Measurements from ENCODE around the gene UMODL1.

The UMODL1 gene

GRCh38 chr21:42117229-42117966, 46.3 kb downstream of the UMODL1 start:
- peak; percentile 84 to 85 for DNase-seq

DNA sequence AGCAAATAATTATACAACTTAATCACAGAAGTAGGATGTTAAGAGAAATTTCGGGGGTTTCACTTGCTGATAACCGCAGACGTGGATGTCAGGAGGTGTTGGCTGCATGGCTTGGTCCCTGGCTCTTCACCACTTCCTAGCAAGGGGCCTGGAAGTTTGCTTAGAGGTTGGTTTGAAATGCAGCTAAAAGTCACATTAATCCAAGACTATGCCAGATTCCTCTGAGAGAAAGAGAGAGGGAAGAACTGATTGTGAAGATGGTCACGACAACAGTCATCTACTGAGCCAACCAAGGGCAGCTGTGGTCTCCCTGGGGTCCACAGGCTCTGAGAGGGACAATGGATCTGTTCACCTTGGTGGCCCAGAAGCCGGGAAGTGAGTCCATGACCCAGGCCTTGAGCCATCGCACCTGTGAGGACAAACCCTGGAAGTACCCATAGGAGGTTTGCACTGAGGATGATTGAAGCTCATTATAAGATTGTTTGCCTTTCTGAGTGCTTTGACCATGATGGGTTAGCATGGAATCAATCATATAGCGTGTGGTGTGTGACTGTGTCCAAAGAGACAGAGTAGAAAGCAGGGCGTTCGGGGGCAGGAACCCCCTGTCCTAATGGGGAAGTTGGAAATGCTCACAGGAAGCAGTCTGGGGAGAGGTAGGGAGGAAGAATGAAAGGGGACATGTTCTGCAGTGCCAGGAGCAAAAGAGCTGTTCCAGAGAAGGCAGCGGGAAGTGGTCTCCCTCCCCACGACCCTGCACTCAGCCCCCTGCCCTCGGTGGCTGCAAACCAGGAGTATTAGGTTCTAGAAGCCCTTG, 47.1 kb downstream of the UMODL1 start:
- DNase-seq = no peak

- DNase-seq = no peak
Measured at GRCh38 chr21:42118901-42119300, 47.8 kb downstream of the UMODL1 start.

DNA sequence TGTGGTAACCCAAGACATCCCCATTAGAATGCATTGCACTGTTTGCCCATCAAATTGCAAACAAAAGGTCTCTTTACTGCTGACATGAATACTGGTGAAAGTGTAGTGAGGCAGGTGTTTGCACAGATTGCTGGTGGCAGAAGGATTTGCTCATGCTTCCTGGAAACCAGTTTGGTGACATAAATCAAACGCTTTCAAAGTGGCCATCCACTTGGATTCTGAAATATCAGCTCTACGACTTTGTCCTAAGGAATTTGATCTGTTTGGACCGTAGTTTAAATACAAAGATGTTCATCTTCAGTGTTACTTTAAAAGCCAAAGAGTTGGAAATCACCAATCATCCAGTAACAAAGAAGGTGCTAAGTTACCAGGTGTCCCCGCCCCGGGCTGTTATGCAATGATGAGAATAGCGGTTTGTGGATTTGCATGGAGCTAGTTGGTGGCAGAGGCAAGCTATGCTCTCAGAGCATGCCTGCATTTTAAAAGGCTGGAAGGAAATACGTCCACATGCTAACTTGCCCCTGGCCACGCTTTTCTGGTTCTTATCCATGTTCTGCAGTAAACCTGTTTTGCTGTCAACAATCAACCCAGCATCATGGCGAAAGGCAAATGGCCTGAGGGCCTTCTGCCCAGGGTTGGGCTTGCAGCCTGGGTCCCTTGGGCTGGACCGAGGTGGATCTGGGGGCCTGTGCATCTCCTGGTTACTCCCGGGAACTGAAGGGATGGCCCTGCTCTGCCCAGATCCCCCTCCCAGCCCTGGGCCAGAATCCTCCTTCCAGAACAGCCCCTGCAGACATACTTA, 49.2 kb downstream of the UMODL1 start:
- no peak for DNase-seq

GRCh38 chr21:42120903-42121535, 49.9 kb downstream of the UMODL1 start:
- DNase-seq = no peak

- no peak for DNase-seq
Measured at GRCh38 chr21:42121794-42122193, 50.7 kb downstream of the UMODL1 start.

DNA sequence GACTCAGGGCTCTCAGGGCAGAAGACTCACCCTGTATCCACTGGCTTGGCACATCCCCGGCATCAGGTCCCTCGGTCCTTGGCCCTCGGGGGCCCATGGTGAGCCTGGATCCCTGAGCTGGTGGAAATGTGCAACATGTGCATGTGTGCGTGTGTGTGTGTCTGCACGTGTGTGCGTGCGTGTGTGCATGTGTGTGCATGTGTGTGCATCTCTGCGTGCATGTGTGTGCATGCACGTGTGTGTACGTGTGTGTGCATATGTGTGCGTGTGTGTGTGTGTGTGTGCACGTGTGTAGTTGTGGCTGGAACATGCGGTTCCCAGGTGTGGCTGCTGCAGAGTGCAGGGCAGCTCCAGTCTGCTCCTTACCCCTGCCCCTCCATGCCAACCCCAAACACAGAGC, 51.3 kb downstream of the UMODL1 start:
- DNase-seq = no peak

DNA sequence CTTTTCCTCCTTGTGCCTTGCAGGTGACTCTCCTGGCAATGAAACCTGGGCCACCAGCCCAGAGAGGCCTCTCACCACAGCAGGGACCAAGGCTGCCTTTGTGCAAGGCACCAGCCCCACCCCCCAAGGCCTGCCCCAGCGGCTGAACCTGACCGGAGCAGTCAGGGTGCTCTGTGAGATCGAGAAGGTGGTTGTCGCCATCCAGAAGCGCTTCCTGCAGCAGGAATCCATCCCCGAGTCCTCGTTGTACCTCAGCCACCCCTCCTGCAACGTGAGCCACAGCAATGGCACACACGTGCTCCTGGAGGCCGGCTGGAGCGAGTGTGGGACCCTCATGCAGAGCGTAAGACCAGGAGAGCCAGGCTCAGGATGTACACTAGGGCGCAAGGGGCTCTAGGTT, 51.7 kb downstream of the UMODL1 start:
- DNase-seq = no peak

GRCh38 chr21:42123219-42123908, 52.2 kb downstream of the UMODL1 start:
- no peak for DNase-seq

GRCh38 chr21:42124081-42124480, 53.0 kb downstream of the UMODL1 start:
- DNase-seq = no peak

- DNase-seq = no peak
Measured at GRCh38 chr21:42124826-42125570, 53.9 kb downstream of the UMODL1 start.

DNA sequence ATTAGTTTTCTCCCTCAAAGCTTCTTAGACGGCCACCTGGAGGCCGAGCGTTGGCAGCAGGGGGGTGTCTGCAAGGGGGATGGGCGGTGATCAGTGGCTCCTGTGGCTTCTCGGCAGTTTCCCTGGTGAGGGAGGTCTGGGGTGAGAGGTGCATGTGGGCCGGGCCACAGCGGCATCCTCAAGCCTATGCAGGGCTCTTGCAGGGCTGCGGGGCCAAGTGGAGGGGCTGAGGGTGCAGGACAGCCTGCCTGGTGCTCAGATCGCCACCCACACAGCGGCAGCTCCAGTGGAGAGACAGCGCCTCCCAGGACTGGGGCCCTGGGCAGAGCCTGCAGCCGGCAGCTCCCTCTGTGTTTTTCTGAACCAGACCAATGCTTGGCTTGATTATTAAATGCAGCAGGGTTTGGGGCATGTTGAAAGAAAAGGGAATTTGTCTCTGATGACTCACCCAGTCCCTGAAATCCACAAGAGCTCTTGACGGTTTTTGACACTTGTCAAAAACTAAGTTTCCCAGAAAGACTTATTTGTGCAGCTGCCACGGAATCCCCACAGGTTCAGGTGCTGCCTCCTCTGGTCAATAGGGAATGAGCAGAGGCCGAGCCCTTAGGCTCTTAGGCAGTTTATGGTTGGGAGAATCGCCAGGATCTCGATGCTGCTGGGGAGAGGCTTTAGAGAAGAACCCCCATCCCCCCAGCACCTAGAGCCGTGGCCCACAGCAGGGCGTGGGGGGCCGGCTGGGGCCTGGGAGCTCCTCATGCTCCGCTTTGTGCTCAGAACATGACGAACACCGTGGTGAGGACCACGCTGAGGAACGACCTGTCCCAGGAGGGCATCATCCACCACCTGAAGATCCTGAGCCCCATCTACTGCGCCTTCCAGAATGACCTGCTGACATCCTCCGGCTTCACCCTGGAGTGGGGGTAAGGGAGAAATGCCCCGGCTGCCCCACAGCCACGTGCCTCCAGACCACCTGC, 54.7 kb downstream of the UMODL1 start:
- DNase-seq = no peak

GRCh38 chr21:42127164-42128150, 56.3 kb downstream of the UMODL1 start:
- no peak for DNase-seq

- DNase-seq = no peak
Measured at GRCh38 chr21:42129300-42130266, 58.5 kb downstream of the UMODL1 start.

- DNase-seq = no peak
Measured at GRCh38 chr21:42130441-42130840, 59.3 kb downstream of the UMODL1 start.

DNA sequence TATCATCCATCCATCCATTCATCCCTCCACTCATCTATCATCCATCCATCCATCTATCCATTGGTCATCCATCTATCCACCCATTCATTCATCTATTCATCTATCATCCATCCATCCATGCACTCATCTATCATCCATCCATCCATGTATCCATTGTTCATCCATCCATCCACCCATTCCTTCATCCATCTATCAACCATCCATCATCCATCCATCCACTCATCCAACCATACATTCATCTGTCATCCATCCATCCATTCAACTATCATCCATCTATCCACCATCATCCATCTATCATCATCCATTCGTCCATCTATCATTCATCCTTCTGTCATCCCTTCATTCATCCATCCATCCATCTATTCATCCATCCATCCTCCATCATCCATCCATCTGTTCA, 61.1 kb downstream of the UMODL1 start:
- no peak for DNase-seq

GRCh38 chr21:42133131-42133530, 62.0 kb downstream of the UMODL1 start:
- no peak for DNase-seq

All from stimulated activated CD4-positive, alpha-beta T cell treated with anti-CD3 and anti-CD28 coated beads, Interleukin-2, amount 100 ng/mL, for 24 hours (primary cell).